H9 (cell line): ENCODE measurements around the gene MOB3A. TPM values are rescaled to one million over a fixed set of nuclear protein-coding genes. Genes with fewer than 3 reads are reported as not detected.

Experiments used
- DNase-seq: peaks from one replicate; pipeline ENCODE4 v3.0.0-alpha.2; 2017
- H2AFZ ChIP-seq: one replicate; pipeline ENCODE4 v1.6.1; 2013; ENCODE audit warnings: mild to moderate bottlenecking, low read length, control low read depth, moderate library complexity
- H2AK5ac ChIP-seq: 2 replicates; pipeline ENCODE4 v1.6.1; 2013; ENCODE audit warnings: low read length, control low read depth, mixed read lengths; ENCODE audit not compliant: insufficient read length
- H2BK120ac ChIP-seq: one replicate; pipeline ENCODE4 v1.6.1; 2013; ENCODE audit warnings: low read depth, mild to moderate bottlenecking, low read length, control low read depth, inconsistent platforms; ENCODE audit not compliant: poor library complexity, severe bottlenecking
- H2BK12ac ChIP-seq: 2 replicates; pipeline ENCODE4 v1.6.1; 2013; ENCODE audit warnings: low read length, control low read depth, mixed read lengths, low read depth; ENCODE audit not compliant: insufficient read length
- H2BK15ac ChIP-seq: 2 replicates; pipeline ENCODE4 v1.6.1; 2013; ENCODE audit warnings: low read depth, low read length, control low read depth
- H2BK20ac ChIP-seq: one replicate; pipeline ENCODE4 v1.6.1; 2013; ENCODE audit warnings: low read depth, mild to moderate bottlenecking, low read length, control low read depth, inconsistent platforms; ENCODE audit not compliant: poor library complexity, severe bottlenecking
- H2BK5ac ChIP-seq: 2 replicates; pipeline ENCODE4 v1.6.1; 2013; ENCODE audit warnings: low read length, control low read depth, mixed read lengths; ENCODE audit not compliant: insufficient read length
- H3K14ac ChIP-seq: 2 replicates; pipeline ENCODE4 v1.6.1; 2013; ENCODE audit warnings: low read length, control low read depth; ENCODE audit not compliant: insufficient read depth
- H3K18ac ChIP-seq: 2 replicates; pipeline ENCODE4 v1.6.1; 2013; ENCODE audit warnings: low read depth, mild to moderate bottlenecking, mixed read lengths, low read length, control low read depth; ENCODE audit not compliant: insufficient read length
- H3K23ac ChIP-seq: 2 replicates; pipeline ENCODE4 v1.6.1; 2013; ENCODE audit warnings: low read length, control low read depth, mixed read lengths, low read depth; ENCODE audit not compliant: insufficient read length
- H3K23me2 ChIP-seq: 2 replicates; pipeline ENCODE4 v1.6.1; 2013; ENCODE audit warnings: low read depth, mild to moderate bottlenecking, mixed read lengths, low read length, control low read depth; ENCODE audit not compliant: insufficient read length, poor library complexity, severe bottlenecking
- H3K27ac ChIP-seq: 2 replicates; pipeline ENCODE4 v1.5.1; 2013; ENCODE audit warnings: low read length, control low read depth, mixed read lengths, low read depth; ENCODE audit not compliant: insufficient read length
- H3K27me3 ChIP-seq: 2 replicates; pipeline ENCODE4 v1.6.1; 2013; ENCODE audit warnings: low read length, control low read depth, inconsistent platforms; ENCODE audit not compliant: insufficient read depth
- H3K4ac ChIP-seq: 2 replicates; pipeline ENCODE4 v1.6.1; 2013; ENCODE audit warnings: low read depth, mild to moderate bottlenecking, control low read depth, inconsistent platforms, low read length, moderate library complexity
- H3K4me1 ChIP-seq: 2 replicates; pipeline ENCODE4 v1.6.1; 2013; ENCODE audit warnings: low read length, control low read depth, inconsistent platforms; ENCODE audit not compliant: insufficient read depth
- H3K4me2 ChIP-seq: 2 replicates; pipeline ENCODE4 v1.6.1; 2013; ENCODE audit warnings: low read length, control low read depth, mixed read lengths; ENCODE audit not compliant: insufficient read length, insufficient read depth
- H3K56ac ChIP-seq: 2 replicates; pipeline ENCODE4 v1.6.1; 2013; ENCODE audit warnings: low read depth, mild to moderate bottlenecking, mixed read lengths, low read length, control low read depth; ENCODE audit not compliant: insufficient read length
- H3K79me1 ChIP-seq: 2 replicates; pipeline ENCODE4 v1.6.1; 2013; ENCODE audit warnings: low read depth, mild to moderate bottlenecking, moderate library complexity, low read length, control low read depth, inconsistent platforms; ENCODE audit not compliant: insufficient read depth, poor library complexity, severe bottlenecking
- H3K79me2 ChIP-seq: 2 replicates; pipeline ENCODE4 v1.6.1; 2013; ENCODE audit warnings: low read length, control low read depth, inconsistent platforms; ENCODE audit not compliant: insufficient read depth
- H3K9ac ChIP-seq: 2 replicates; pipeline ENCODE4 v1.6.1; 2013; ENCODE audit warnings: low read length, control low read depth, mixed read lengths; ENCODE audit not compliant: insufficient read length; ENCODE audit errors: extremely low read depth
- H3K9me3 ChIP-seq: one replicate; pipeline ENCODE4 v1.6.1; 2013; ENCODE audit warnings: low read depth, low read length, inconsistent platforms; ENCODE audit not compliant: control insufficient read depth
- H3T11ph ChIP-seq: one replicate; pipeline ENCODE4 v1.6.1; 2013; ENCODE audit warnings: mild to moderate bottlenecking, low read length, control low read depth, inconsistent platforms
- H4K20me1 ChIP-seq: one replicate; pipeline ENCODE4 v1.6.1; 2013; ENCODE audit not compliant: control insufficient read depth, insufficient read length, insufficient read depth
- H4K5ac ChIP-seq: 2 replicates; pipeline ENCODE4 v1.6.1; 2013; ENCODE audit warnings: low read depth, mild to moderate bottlenecking, mixed read lengths, low read length, control low read depth; ENCODE audit not compliant: insufficient read length
- H4K8ac ChIP-seq: replicated peaks from 2 replicates; pipeline ENCODE4 v1.6.1; 2013; ENCODE audit warnings: low read length, control low read depth, mixed read lengths, low read depth; ENCODE audit not compliant: insufficient read length
- H4K91ac ChIP-seq: 2 replicates; pipeline ENCODE4 v1.6.1; 2013; ENCODE audit warnings: low read depth, mild to moderate bottlenecking, moderate library complexity, mixed read lengths, low read length, control low read depth; ENCODE audit not compliant: insufficient read length
- H3K27ac Mint-ChIP-seq, 3 experiments: 2 replicates in 2 of 3; 3 replicates in 1 of 3; pipeline ENCODE4 v1.8.0; 2020 to 2021; ENCODE audit warnings: mixed read lengths in 3 of 3, mild to moderate bottlenecking in 1 of 3, moderate library complexity in 1 of 3
- H3K27me3 Mint-ChIP-seq: 2 replicates; pipeline ENCODE4 v1.8.0; 2021; ENCODE audit warnings: low read depth, mild to moderate bottlenecking, moderate library complexity, mixed read lengths
- H3K36me3 Mint-ChIP-seq, 3 experiments: 2 replicates in 2 of 3; 3 replicates in 1 of 3; pipeline ENCODE4 v1.8.0; 2020 to 2021; ENCODE audit warnings: low read depth in 3 of 3, mixed read lengths in 3 of 3; ENCODE audit not compliant: insufficient read depth in 1 of 3
- H3K4me1 Mint-ChIP-seq, 2 experiments: 2 replicates each; pipeline ENCODE4 v1.8.0; 2020; ENCODE audit warnings: mixed read lengths in 2 of 2
- H3K4me3 Mint-ChIP-seq, 2 experiments: 2 replicates in 1 of 2; 3 replicates in 1 of 2; pipeline ENCODE4 v1.8.0; 2020 to 2021; ENCODE audit warnings: mild to moderate bottlenecking in 2 of 2, mixed read lengths in 2 of 2, moderate library complexity in 1 of 2
- H3K9me3 Mint-ChIP-seq, 2 experiments: 2 replicates in 1 of 2; 3 replicates in 1 of 2; pipeline ENCODE4 v1.8.0; 2020; ENCODE audit warnings: mild to moderate bottlenecking in 2 of 2, mixed read lengths in 2 of 2, moderate library complexity in 1 of 2
- CTCF ChIP-seq: fragments of 200-600 bp; sonication (generic); conservative IDR thresholded peaks from 3 replicates; pipeline ENCODE4 v1.8.0; 2021; ENCODE audit warnings: antibody characterized with exemption, mild to moderate bottlenecking
- WGBS: extraction: QIAGEN DNeasy Blood & Tissue Kit; methylation state at CpG from one replicate; pipeline ENCODE4 v1.1.7; 2013; ENCODE audit warnings: missing lambda C conversion rate, low lambda C conversion rate, mixed read lengths; ENCODE audit not compliant: insufficient read length; ENCODE audit errors: extremely low coverage; 5-methylcytosine and 5-hydroxymethylcytosine counted together
- total RNA-seq: library from RNA; stranded (reverse); gene quantifications from 2 replicates; pipeline ENCODE4 v1.2.1, GENCODE V29; 2021

MOB3A gene
- total RNA-seq, 1 experiment from 2014 or later, result 11.5 TPM

DNA sequence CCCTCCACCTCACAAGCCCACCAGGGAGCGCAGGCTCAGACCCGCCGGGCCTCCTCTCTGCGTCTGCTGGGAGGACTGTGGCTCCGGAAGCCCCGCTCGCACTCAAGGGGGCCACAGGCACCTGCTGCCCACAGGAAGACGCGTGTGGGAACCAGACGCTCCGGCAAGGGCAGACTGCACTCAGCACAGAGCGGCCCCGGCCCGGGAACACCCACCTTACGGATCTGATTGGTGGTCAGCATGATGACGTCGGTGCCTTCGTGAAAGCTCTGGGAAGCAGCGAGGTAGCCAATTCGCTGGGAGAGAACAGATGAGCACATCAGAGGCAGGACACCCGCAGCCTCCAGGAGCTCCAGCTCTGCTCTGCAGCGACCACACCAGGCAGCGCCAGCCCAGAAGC, 40.7 kb upstream of the MOB3A start:
- TF ChIP-seq CTCF, result no peak
- Histone ChIP-seq H3T11ph (no peak overlapping the region), H3K79me2 (peaks cover 13% of the 10 kb centered on the region; the same call in 1 of the 2 replicates), H2BK15ac (no peak overlapping the region), H4K20me1 (no peaks in the 10 kb centered on the region), H3K4me1 (no peaks in the 10 kb centered on the region), H4K91ac (no peak overlapping the region), H4K5ac (no peak overlapping the region), H3K18ac (no peak overlapping the region), H2AFZ (no peak overlapping the region), H3K56ac (no peak overlapping the region), H3K14ac (no peak overlapping the region; the same call in 1 of the 2 replicates), H2BK20ac (no peak overlapping the region), H2AK5ac (no peak overlapping the region), H3K79me1 (peaks cover 5% of the 10 kb centered on the region), H3K4ac (no peak overlapping the region), H3K23me2 (no peaks in the 10 kb centered on the region), H4K8ac (no peak overlapping the region), H3K9ac (no peak overlapping the region), H3K4me2 (no peak overlapping the region), H2BK120ac (no peak overlapping the region), H3K23ac (no peak overlapping the region), H2BK5ac (no peak overlapping the region), H3K9me3 (no peaks in the 10 kb centered on the region), H2BK12ac (no peak overlapping the region), H3K27me3 (no peaks in the 10 kb centered on the region), H3K27ac (no peak overlapping the region)
- peak; percentile 76 for DNase-seq
- H3K27ac Mint-ChIP-seq, result no peak overlapping the region
- 0 out of 4 replicates have a peak, but pooled peaks cover 0 to 2% of the 10 kb centered on the region in 2 experiments for H3K4me1 Mint-ChIP-seq
- H3K27me3 Mint-ChIP-seq, result no peaks in the 10 kb centered on the region
- H3K36me3 Mint-ChIP-seq, result peaks cover 28 to 72% (median 53%) of the 10 kb centered on the region in 3 experiments
- H3K9me3 Mint-ChIP-seq, result no peaks in the 10 kb centered on the region
- no peak overlapping the region for H3K4me3 Mint-ChIP-seq
- WGBS, result no CpG with 5 or more reads among the region's 23 CpGs
